Ovary (tissue), 9 donors: ENCODE data around the gene VSTM2B. TPM values are rescaled to one million over a fixed set of nuclear protein-coding genes. Genes with fewer than 3 reads are reported as not detected.

Source experiments
- DNase-seq, 5 donors: peaks; one replicate each; pipeline ENCODE4 v3.0.0-alpha.2; 2019 to 2020
- H3K27ac ChIP-seq, 2 donors: fragments of 200-600 bp; one replicate each; pipeline versions ENCODE4 v1.5.1 to v1.8.0; 2019 to 2022
- H3K27me3 ChIP-seq: fragments of 200-600 bp; one replicate; pipeline ENCODE4 v1.8.0; 2022
- H3K36me3 ChIP-seq: fragments of 200-600 bp; sonication (generic); one replicate; pipeline ENCODE4 v1.5.1; 2019
- H3K4me1 ChIP-seq: one replicate; pipeline ENCODE4 v1.8.1; 2013; ENCODE audit warnings: mild to moderate bottlenecking, moderate library complexity; ENCODE audit not compliant: insufficient read depth
- H3K4me3 ChIP-seq: fragments of 200-600 bp; sonication (generic); one replicate; pipeline ENCODE4 v1.5.1; 2017
- H3K9me3 ChIP-seq, 2 donors: fragments of 200-600 bp in 1 of 2; sonication (generic) in 1 of 2; one replicate each; pipeline versions ENCODE4 v1.5.1 to v1.8.1; 2013 to 2019; ENCODE audit warnings: mild to moderate bottlenecking in 1 of 2, moderate library complexity in 1 of 2
- CTCF ChIP-seq, 3 donors: fragments of 450-650 bp in 2 of 3; fragments of 200-600 bp in 1 of 3; IDR thresholded peaks; one replicate each; pipeline versions ENCODE4 v1.5.1 to v1.8.0; 2016 to 2022; ENCODE audit warnings: antibody characterized with exemption in 3 of 3, mild to moderate bottlenecking in 1 of 3
- EP300 ChIP-seq: sonication (generic); formaldehyde crosslinking; IDR thresholded peaks from one replicate; pipeline ENCODE4 v1.6.1; 2017; ENCODE audit warnings: antibody characterized with exemption
- POLR2A ChIP-seq: fragments of 450-650 bp; IDR thresholded peaks from one replicate; pipeline ENCODE4 v1.6.1; 2017; ENCODE audit warnings: antibody characterized with exemption, mild to moderate bottlenecking, moderate library complexity
- WGBS, 3 donors: extraction: QIAGEN DNeasy Blood & Tissue Kit in 1 of 3; methylation state at CpG; one replicate each; pipeline versions ENCODE4 v1.1.5 to v1.1.7; 2013 to 2017; 5-methylcytosine and 5-hydroxymethylcytosine counted together
- intact Hi-C, 4 donors: fragments of 100-400 bp; cut with DNase I; formaldehyde crosslinking; loops; one replicate each; pipeline versions ENCODE4 v1.11.0 to v1.15.1; 2022 to 2023
- polyA plus RNA-seq, 2 donors: library from polyadenylated mRNA; stranded (reverse); fragments of 200-250 nt in 1 of 2; fragments of 350-450 nt in 1 of 2; fragmentation: Illumina TruSeq in 1 of 2; extraction: RNeasy Lipid Tissue Mini Kit (QIAGEN cat#74804) in 1 of 2; gene quantifications; one replicate each; pipeline ENCODE4 v1.2.3, GENCODE V29; 2013 to 2014
- total RNA-seq, 7 donors: library from RNA; depleted of rRNA in 2 of 7; stranded (reverse); fragments of >200 nt in 2 of 7; fragmentation: NEBNext Ultra II Directional in 3 of 7; extraction: Animal tissue kit (Norgen Biotek cat#: 25700) in 3 of 7; gene quantifications; one replicate each; pipeline versions ENCODE4 v1.1.0 to v1.2.4, GENCODE V29; 2016 to 2023
- donor health status: DM: no; HTN: no; CAD: no; lungs with moderate emphysema.
- donor health status: DM: no; HTN: no; CAD: no.
- donor health status: Bipolar disorder and iron deficiency.
- donor health status: DM: yes; HTN: yes; CAD: no.
- donor health status: DM: no; HTN: no; CAD: no.
- donor health status: DM: yes; HTN: yes; CAD: no.

The VSTM2B gene
- total and polyA plus RNA-seq, 9 donors, result 0.13 TPM; not detected in 8

- 63 to 75% (median 64%) methylated on average over 8 of the region's 8 CpGs for WGBS, 3 donors
- no peak for DNase-seq
- Histone ChIP-seq H3K4me3 (no peak overlapping the region), H3K36me3 (no peaks in the 10 kb centered on the region), H3K9me3 (no peaks in the 10 kb centered on the region), H3K27me3 (no peaks in the 10 kb centered on the region), H3K27ac (no peak overlapping the region), H3K4me1 (no peaks in the 10 kb centered on the region)
- TF ChIP-seq CTCF (IDR thresholded peaks at IDR 0.05) (no peak), EP300 (no peak), POLR2A (no peak)
- intact Hi-C loops, result no loop called here
Measured at GRCh38 chr19:29519931-29520330, 5.9 kb upstream of the VSTM2B start.

GRCh38 chr19:29520390-29520789, 5.4 kb upstream of the VSTM2B start:
- no peaks in the 10 kb centered on the region for H3K9me3 ChIP-seq
- H3K4me3 ChIP-seq, result no peak overlapping the region
- TF ChIP-seq POLR2A, result no peak
- 33 to 46% (median 43%) methylated on average over 7 of the region's 7 CpGs for WGBS, 3 donors
- no peak overlapping the region for H3K27ac ChIP-seq
- no peaks in the 10 kb centered on the region for H3K36me3 ChIP-seq
- intact Hi-C loops, result no loop called here
- DNase-seq, result no peak
- H3K4me1 ChIP-seq, result no peaks in the 10 kb centered on the region
- no peaks in the 10 kb centered on the region for H3K27me3 ChIP-seq

- Histone ChIP-seq H3K9me3 (no peaks in the 10 kb centered on the region), H3K4me3 (no peak overlapping the region), H3K27me3 (no peaks in the 10 kb centered on the region), H3K4me1 (peaks cover 2% of the 10 kb centered on the region), H3K36me3 (no peaks in the 10 kb centered on the region), H3K27ac (no peak overlapping the region)
- 59 to 66% (median 62%) methylated on average over 9 of the region's 9 CpGs for WGBS, 3 donors
- intact Hi-C loops, result no loop called here
- no peak for DNase-seq
- TF ChIP-seq EP300, result no peak
- TF ChIP-seq POLR2A, result no peak
- TF ChIP-seq CTCF (IDR thresholded peaks at IDR 0.05), result no peak
Measured at GRCh38 chr19:29521291-29522075, 4.3 kb upstream of the VSTM2B start.

GRCh38 chr19:29523568-29523967, 2.2 kb upstream of the VSTM2B start:
- Histone ChIP-seq H3K4me3 (no peak overlapping the region), H3K9me3 (no peaks in the 10 kb centered on the region), H3K27me3 (no peaks in the 10 kb centered on the region), H3K27ac (no peak overlapping the region), H3K4me1 (peaks cover 4% of the 10 kb centered on the region), H3K36me3 (no peaks in the 10 kb centered on the region)
- 75 to 81% (median 75%) methylated on average over 2 of the region's 2 CpGs for WGBS, 3 donors
- intact Hi-C loops, result no loop called here
- no peak for TF ChIP-seq CTCF (IDR thresholded peaks at IDR 0.05)
- TF ChIP-seq POLR2A, result no peak
- TF ChIP-seq EP300, result no peak
- no peak for DNase-seq

GRCh38 chr19:29524201-29524911, 1.4 kb upstream of the VSTM2B start:
- no peak for DNase-seq
- intact Hi-C loops, result no loop called here
- H3K36me3 ChIP-seq, result no peaks in the 10 kb centered on the region
- no peak overlapping the region for H3K4me3 ChIP-seq
- no peak overlapping the region for H3K27ac ChIP-seq
- H3K9me3 ChIP-seq, result no peaks in the 10 kb centered on the region
- TF ChIP-seq POLR2A (no peak), CTCF (IDR thresholded peaks at IDR 0.05) (no peak), EP300 (no peak)
- no peaks in the 10 kb centered on the region for H3K27me3 ChIP-seq
- H3K4me1 ChIP-seq, result peaks cover 6% of the 10 kb centered on the region
- WGBS, 3 donors, result 3 to 9% (median 4%) methylated on average over 14 of the region's 14 CpGs
